Fibroblast of mammary gland (primary cell): ENCODE data around the gene UAP1.
"Not testable (repeated sequence)": the region's sequence is repeated elsewhere in the genome, so short reads cannot be mapped to it uniquely, and the experiment has no call there.

Source experiments
- DNase-seq: peaks from one replicate; pipeline ENCODE4 v3.0.0-alpha.2; 2010; ENCODE audit warnings: low read depth
- H3K4me3 ChIP-seq: 2 replicates; pipeline ENCODE4 v1.5.1; 2011; ENCODE audit warnings: low read depth, mild to moderate bottlenecking, low read length, moderate library complexity; ENCODE audit not compliant: control insufficient read depth
- TF ChIP-seq, protein P1 (sequence below): conservative IDR thresholded peaks from 2 replicates; pipeline ENCODE4 v1.5.1; 2011; ENCODE audit warnings: low read depth, low read length, inconsistent platforms; ENCODE audit not compliant: control insufficient read depth, insufficient read depth

UAP1 gene

GRCh38 chr1:162571696-162572095 is 10.2 kb downstream of the UAP1 start:
- no peak overlapping the region for H3K4me3 ChIP-seq
- DNase-seq = no peak
- TF ChIP-seq, protein P1, sequence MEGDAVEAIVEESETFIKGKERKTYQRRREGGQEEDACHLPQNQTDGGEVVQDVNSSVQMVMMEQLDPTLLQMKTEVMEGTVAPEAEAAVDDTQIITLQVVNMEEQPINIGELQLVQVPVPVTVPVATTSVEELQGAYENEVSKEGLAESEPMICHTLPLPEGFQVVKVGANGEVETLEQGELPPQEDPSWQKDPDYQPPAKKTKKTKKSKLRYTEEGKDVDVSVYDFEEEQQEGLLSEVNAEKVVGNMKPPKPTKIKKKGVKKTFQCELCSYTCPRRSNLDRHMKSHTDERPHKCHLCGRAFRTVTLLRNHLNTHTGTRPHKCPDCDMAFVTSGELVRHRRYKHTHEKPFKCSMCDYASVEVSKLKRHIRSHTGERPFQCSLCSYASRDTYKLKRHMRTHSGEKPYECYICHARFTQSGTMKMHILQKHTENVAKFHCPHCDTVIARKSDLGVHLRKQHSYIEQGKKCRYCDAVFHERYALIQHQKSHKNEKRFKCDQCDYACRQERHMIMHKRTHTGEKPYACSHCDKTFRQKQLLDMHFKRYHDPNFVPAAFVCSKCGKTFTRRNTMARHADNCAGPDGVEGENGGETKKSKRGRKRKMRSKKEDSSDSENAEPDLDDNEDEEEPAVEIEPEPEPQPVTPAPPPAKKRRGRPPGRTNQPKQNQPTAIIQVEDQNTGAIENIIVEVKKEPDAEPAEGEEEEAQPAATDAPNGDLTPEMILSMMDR = no peak

GRCh38 chr1:162573136-162573535 is 11.6 kb downstream of the UAP1 start:
- TF ChIP-seq, protein P1 = no peak
- no peak for DNase-seq

DNA sequence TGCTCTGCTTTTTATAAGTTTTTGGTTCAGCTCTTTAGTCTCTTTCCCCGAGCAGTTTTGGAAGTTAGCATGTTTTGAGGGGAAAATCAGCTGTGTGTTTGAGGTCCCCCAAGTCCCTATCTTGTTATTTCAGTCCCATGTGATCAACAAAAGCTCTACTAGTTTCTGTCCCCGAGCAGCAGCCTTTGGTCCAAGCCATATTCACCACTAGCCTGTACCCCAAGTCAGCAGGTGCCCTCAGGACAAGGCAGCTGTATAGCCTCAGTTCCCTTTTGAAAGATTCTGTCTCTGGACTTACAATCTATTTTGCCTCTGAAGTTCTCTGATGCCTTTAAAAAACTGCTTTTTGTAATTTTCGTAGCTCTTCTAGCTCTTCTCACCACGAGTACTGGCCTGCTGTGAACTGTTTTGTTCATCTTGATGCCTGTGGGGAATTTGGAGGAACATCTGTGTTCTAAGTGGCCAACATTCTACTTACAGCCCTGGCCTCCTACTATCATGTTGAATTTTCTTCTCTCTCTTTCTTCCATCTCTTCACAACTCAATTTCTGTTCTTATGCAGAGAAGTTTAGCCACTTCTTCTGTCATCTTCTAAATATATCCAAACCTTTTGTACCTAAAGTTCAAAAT is 16.7 kb downstream of the UAP1 start:
- TF ChIP-seq, protein P1 = no peak
- H3K4me3 ChIP-seq = no peak overlapping the region
- DNase-seq = no peak

More at GRCh38 chr1:162573136-162573535, 11.6 kb downstream of the UAP1 start:
- no peak overlapping the region for H3K4me3 ChIP-seq

- no peak overlapping the region for H3K4me3 ChIP-seq
- TF ChIP-seq, protein P1 = no peak
- no peak for DNase-seq
These were observed 17.4 kb downstream of the UAP1 start for GRCh38 chr1:162578936-162579335.

- DNase-seq = no peak
- no peak overlapping the region for H3K4me3 ChIP-seq
- TF ChIP-seq, protein P1 = no peak
These were observed 18.8 kb downstream of the UAP1 start for GRCh38 chr1:162580308-162580707.

DNA sequence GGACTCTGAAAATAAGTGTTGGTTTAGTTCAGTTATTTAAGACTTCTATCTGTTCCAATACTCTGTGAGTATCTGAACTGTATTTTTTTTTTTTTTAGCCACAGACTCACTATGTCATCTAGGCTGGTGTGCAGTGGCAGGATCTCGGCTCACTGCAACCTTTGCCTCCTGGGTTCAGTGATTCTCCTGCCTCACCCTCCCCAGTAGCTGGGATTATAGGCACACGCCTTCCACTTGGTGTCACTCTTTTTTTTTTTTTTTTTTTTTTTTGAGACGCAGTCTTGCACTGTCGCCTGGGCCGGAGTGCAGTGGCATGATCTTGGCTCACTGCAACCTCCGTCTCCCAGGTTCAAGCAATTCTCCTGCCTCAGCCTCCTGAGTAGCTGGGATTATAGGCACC is 21.4 kb downstream of the UAP1 start:
- not testable (repeated sequence) for H3K4me3 ChIP-seq, DNase-seq

GRCh38 chr1:162585101-162585500 is 23.6 kb downstream of the UAP1 start:
- not testable (repeated sequence) for DNase-seq

DNA sequence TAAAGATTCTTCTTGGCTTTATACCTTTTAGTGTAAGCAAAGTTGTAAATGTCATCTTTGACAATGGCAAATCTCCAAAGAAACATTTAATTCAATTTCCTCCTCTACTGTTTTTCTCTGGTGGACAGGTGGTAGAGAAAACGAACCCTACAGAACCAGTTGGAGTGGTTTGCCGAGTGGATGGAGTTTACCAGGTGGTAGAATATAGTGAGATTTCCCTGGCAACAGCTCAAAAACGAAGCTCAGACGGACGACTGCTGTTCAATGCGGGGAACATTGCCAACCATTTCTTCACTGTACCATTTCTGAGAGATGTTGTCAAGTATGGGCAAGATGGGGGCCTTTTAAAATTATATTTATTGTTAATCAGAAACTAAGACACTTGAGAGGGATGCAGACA is 25.8 kb downstream of the UAP1 start:
- TF ChIP-seq, protein P1 = no peak
- H3K4me3 ChIP-seq = no peak overlapping the region
- DNase-seq = no peak

More at GRCh38 chr1:162585101-162585500, 23.6 kb downstream of the UAP1 start:
- not testable (repeated sequence) for H3K4me3 ChIP-seq
